GM19043 (cell line): ENCODE measurements around the gene DENND4C.
"Not testable (repeated sequence)": the region's sequence is repeated elsewhere in the genome, so short reads cannot be mapped to it uniquely, and the experiment has no call there.

ENCODE experiments used
- ATAC-seq: cut with Tn5 transposase; IDR thresholded peaks from one replicate; pipeline ENCODE4 v1.9.1; 2021; ENCODE audit warnings: low read depth; ENCODE audit not compliant: unreplicated experiment

The DENND4C gene

DNA sequence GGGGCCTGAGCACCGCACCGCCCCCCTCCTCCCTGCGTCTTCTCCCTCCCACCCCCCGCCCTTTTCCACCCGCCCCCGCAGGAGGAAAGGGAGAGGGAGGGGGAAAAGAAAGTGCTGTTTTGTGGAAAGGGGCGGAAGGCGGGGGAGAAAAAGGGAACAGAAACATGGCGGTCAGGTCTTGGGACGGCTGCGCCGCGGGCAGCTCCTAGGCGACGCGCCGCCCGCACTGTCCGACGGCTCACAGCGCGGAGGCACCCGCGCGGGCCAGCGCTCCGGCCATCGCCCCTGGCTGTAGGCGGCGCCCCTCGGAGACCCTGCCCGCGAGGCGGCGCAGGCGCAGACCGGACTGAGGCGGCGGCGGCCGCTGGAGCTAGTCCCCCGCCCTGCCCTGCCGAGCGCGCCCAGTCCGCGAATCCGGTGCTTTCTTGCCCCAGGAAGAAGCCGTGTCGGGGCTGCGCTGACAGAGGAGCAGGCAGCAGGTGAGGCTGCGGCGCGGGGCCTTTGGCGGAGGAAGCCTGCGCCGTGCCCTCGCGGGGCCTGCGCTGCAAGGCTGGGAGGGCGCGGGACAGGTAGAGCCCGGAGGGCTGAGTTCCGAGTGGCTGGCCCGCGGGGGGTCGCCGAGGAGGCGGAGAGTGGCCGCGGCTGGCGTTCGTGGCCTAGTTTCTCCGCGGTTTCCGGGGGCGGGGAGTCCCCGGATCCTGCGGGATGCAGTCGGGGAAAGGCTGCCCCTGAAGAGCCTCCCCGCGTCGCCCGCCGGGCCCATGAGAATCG is at the start of gene DENND4C:
DENND4C (plus strand) TSS at position 339 of the 771 bp plus-strand sequence. CDS start 45,482 bp downstream, outside the sequence.
- peak; percentile 62 for ATAC-seq

DNA sequence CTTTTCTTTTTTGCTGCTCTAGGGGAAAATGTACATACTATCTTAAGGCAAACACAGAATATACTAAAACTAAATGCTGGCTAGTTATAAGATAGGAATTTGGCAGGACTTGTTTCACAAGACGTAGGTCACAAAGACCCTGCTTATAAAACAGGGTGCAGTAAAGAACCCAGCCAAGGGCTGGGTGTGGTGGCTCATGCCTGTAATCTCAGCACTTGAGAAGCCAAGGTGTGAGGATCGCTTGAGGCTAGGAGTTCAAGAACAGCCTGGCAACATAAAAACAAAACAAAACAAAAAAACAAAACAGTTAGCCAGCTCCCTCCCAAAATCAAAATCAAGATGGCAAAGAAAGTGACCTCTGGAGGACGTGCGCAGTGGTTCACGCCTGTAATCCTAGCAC is 49.5 kb upstream of the DENND4C start:
- no peak for ATAC-seq

DNA sequence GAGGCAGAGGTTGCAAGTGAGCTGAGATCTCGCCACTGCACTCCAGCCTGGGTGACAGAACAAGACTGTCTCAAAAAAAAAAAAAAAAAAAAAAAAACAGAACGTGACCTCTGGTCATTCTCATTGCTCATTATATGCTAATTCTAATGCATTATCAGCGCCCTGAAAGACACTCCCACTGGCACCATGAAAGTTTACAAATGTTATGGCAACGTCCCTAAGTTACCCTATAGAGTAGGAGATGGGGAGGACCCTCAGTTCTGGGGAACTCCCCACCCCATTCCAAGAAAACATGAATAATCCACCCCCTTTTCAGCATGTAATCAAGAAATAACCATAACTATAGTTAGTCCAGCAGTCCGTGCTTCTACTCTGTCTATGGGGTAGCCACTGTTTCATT is 48.9 kb upstream of the DENND4C start:
- no peak for ATAC-seq

DNA sequence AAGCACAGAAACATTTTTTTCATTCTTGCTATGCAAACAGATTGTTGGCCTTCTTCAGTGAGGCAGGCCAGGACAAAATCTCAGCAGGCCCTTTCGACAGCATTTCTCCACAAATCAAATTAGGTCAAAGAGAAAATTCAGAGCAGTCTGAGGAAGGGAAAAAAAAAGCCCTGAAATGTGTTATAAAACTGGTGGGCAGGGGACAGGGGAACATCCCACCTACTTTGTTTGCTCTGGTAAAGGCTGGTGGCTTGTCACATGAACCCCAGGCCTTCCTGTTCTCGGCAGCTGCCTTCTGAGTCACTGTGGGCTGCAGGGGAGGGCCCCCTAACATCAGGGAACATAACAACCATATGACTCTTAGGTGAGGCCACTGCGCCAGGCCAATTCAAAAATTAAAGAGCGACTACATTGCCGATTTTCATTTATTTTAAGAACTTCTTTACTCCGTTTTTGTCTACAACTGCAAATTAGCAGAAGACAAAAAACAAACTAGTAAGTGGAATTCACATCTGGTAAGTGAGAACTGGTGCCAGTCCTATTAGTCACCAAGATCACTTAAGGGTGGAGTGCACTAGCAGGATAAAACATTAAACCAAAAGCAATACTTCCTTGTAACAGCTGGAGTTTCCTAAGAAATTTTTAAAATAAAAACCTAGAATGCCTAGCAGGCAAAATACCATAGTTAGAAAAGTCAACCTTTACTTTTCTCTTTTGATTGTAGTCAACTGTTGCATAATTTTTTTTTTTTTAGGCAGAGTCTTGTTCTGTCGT is 46.2 kb upstream of the DENND4C start:
- ATAC-seq: peak; percentile 99

DNA sequence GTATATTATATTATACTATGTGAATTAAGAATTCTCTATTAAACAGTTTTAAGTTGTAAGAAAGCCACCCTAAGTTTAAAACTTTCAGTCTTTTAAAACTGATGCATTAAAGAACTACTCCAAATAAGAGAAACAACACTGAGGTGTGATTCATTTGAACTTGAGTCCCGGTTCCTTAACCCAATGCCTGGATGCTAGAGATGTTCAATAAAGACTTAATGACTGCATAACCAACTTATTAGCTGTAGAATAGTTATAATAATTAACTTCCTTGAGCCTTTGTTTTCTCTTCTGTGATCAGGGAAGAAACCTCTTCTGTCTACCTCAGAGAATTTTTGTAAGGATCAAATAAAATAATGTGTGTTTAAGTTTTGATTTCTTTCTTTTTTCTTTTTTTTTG is 45.3 kb upstream of the DENND4C start:
- ATAC-seq: no peak

DNA sequence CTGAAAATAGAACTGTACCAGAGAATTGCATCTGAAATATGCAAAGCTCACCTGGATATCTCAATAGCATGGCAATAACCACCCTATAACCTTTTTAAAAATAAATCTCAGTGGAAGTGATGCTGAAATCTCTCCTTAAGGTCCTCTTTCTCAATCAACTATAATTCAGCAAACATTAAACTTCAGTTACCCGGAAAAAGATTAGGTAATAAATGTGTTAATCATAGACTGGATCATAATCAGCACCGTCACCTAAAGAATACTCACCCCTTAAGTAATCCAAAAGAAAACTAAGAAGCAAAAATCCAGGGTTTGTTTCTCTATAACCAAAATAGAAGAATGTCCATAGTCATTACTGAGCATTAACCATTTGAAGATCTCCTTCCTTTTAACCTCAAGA is 44.3 kb upstream of the DENND4C start:
- ATAC-seq: no peak

DNA sequence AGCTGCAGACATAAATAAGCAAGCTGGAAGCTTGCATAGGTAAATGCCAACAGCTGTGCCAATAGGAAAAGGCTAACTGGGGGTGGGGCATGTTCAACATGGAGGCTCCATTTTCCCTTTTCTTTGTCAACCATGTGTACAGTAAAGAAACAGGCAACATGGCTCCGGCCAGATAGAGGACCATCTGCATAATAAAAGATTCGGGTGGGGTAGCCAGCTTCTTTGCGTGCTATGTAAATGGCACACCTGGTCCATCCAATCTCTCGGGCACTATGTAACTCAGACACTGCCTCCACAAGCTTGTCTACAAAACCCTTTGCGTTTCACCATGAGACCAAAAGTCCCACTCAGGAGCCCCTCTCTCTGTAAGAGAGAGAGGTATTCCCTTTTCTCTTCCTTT is 41.7 kb upstream of the DENND4C start:
- no peak for ATAC-seq

DNA sequence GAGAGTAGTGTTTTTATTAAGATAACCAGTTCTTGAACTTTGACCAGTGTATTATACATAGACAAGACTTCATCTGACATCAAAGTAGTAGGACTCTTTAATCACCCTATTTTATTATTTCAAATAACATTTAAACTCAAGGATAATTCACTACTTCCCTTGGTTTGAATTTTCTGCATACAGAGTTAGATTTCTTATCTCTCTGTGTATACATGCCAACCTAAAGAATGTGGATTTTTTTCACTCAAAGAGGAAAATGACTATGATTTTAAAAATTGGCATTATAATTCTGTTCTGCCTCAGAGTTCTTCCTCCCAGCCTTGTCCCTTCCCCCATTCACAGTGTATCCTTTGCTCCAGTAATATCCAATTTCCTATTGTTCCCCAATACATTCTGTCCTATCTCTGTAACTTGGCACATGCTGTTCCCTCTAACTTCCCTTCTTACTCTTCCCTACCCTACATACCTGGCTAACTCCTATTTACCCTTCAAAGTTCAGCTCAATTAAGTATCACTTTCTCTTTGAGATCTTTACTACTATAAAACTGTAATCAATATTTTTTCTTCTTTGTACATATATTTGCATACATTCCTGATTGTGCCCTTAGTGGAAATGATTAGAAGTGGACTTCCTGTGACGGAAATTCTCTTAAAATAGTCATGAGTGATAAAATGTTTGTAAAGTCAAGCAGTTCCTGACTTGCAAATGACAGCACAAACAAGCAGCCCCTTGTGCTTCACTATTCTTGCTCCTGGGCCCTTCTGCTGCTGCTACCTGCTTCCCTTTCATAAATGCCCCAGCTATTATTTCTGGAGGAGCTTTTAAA is 38.1 kb upstream of the DENND4C start:
- ATAC-seq: no peak

DNA sequence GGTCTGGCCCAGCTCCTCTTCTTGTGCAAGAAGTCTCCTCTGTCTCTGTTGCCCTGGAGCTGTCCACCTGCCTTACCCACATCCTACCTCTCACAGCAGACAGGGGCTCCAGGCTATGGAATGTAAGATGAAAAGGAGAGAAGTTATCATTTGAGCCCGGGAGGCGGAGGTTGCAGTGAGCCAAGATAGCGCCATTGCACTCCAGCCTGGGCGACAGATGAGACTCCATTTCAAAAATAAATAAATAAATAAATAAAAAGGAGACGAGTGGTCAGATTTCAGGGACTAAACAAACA is 37.5 kb upstream of the DENND4C start:
- no peak for ATAC-seq

DNA sequence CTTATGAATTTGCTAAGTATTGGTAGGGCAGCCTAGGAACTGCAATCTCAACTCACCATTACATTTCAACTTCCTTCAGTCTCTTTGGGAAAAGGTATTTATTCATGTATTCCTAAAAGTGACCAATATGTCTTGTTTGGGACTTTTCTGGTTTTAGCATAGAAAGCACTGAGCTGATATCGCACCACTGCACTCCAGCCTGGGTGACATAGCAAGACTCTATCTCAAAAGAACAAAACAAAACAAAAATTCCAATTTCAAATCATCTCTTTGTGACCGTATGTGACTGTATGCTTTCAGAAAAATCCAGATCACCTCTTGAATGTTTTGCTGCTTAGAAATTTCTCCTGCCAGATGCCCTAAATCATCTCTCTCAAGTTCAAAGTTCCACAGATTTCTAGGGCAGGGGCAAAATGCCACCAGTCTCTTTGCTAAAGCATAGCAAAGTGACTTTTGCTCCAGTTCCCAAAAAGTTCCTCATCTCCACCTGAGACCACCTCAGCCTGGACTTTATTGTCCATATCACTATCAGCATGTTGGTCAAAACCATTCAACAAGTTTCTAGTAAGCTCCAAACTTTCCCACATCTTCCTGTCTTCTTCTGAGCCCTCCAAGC is 37.0 kb upstream of the DENND4C start:
- ATAC-seq: not testable (repeated sequence)

DNA sequence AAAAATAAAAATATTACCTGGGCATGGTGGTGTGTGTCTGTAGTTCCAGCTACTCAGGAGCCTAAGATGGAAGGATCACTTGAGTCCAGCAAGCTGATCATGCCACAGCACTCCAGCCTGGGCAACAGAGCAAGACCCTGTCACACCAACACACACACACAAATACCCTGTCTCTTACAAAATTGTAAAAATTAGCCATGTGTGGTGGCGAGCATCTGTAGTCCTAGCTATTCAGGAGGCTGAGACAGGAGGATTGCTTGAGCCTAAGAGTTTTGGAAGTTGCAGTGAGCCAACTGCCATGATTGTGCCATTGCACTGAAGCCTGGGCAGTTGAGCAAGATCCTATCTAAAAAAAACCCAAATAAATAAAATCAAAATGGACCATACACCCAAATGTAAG is 32.1 kb upstream of the DENND4C start:
- no peak for ATAC-seq

DNA sequence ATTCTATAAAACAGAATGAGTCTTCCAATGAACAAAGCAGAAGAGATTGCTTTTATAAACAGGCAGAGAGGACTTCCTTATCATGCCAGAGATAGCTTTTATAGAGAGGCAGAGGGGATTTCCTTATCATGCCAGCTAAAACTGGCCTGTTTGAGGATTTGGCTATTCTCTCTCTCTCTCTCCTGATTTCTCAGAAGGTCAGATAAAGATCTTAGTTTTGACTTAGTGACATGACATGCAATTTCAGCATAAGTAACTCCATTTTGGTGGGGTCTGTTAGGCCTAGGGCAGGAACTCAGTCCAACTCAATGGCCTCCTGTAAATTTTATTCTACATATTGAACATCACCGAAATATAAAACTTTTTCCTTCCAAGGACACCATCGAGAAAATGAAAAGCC is 31.5 kb upstream of the DENND4C start:
- ATAC-seq: no peak

DNA sequence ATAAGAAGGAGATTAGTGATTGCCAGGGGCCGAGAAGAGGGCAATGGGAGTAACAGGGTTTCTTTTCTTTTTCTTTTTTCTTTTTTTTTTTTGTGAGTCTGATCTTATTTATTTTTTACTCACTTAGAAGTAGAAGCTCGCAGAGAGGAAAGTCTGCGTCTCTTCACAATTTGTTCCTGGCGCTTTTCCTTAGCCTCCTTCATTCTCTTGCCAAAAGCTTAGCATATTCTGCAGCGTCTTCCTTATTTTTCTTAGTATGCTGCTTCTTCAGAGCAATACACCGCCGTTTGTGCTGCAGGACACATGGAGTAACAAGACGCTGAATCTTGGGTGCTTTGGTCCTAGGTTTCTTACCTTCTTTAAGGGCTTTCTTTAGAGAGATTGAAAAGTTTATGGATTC is 30.3 kb upstream of the DENND4C start:
- no peak for ATAC-seq

DNA sequence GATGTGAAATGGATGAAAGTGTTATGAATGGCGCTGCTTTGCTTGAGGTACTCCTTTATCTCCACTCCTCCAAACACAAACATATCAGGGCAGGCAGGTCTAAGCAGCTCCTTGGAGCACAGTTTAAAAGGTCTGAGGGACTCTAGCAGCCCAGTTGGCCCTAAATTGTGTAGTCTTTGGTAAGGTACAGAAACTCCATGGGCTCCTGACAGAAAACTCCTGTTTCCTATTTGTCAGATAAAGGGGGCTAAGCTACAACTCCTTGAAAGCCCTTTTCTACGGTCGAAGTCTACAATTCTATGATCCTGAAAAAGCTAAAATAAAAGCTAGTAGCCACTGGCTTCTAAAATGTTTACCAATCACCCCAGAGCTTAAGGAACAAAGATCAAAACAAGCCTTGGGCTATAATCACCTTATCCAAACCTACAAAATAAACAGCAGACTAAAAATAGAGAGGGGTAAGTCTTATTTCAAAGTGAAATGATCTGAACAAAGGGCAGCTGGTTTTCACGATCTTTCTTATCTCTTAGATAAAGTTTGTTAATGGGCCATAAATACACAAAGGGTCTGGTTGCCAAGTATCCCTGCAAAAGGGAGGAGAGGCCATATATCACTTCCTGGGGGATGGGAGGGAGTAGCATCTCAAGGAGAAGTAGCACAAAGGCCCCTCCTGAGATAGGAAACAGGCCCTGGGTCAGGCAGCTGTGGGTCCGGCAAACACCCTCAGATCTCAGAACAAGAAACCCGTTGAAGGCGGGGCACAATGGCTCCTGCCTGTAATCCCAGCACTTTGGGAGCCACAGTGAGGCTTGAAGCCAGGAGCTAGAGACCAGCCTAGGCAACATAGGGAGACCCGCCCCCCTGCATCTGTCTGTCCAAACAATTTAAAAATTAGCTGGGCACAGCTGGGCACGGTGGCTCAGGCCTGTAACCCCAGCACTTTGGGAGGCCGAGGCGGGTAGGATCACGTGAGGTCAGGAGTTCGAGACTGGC is 28.3 kb upstream of the DENND4C start:
- no peak for ATAC-seq

DNA sequence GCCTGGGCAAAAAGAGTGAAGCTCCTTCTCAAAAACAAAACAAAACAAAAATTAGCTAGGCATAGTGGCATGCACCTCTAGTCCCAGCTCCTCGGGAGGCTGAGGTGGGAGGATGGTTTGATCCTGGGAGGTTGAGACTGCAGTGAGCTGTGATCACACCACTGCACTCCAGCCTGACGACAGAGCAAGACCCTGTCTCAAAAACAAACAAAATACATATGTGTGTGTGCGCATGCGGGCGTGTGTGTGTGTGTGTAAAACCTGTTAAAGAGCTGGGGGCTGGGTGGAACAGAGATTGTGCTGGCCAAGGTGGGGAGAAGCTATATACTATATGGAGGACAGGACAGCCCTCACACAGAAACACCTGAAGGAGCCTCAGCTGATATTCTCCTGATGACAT is 27.4 kb upstream of the DENND4C start:
- ATAC-seq: no peak

DNA sequence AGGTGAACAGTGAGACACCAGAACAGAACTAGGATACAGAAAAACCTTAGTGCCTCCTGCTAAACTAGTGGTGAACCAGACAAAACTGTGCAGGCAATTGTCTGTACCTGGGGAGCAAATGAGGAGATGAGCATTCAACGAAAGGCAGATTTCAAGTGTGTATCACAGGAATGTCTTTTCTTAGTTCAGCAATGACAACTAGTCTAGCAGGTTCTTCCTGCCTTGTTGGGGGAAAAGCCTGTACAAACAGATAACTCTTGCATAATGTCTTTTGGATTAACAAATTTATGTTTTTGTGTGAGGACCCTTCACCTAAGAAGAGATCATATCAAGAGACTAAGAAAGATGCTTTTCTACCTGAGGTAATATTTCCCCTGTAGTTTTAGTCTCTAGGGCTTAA is 21.8 kb upstream of the DENND4C start:
- ATAC-seq: no peak

DNA sequence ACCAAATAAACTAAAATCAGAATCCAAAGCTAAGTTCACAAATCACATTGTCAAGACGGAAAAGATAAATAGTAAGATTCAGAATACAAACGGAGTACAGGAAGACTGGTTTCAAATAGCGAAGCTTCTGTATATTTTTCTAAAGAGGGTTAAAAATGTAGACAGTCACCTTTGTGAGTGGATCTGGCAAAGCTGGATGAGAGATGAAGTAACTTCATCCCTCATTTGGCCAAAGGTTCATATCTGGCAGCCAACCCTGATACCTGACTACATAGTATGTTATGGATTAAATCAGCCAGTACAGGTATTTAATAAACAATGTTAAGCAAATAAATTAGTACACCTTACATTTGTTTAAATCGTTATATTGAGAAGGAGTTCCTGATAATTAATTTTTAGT is 21.3 kb upstream of the DENND4C start:
- ATAC-seq: no peak

DNA sequence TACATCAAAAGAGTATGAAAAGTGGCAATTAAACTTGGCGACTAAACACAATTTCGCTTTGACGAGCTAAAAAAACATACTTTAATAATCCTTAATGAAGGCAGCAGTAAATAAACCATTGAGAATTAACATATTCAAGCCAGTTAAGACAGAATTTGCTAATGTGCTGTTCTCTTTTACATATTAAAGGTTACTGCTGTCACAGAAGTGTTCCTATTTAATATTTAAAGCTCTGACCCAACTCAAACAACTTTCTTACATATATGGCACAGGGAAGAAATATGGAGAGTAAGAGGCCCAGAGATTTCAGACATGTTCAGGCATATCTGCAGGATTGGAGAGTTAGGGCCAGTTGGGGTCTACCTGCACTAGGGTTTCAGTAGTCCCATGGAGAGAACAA is 16.7 kb upstream of the DENND4C start:
- no peak for ATAC-seq

DNA sequence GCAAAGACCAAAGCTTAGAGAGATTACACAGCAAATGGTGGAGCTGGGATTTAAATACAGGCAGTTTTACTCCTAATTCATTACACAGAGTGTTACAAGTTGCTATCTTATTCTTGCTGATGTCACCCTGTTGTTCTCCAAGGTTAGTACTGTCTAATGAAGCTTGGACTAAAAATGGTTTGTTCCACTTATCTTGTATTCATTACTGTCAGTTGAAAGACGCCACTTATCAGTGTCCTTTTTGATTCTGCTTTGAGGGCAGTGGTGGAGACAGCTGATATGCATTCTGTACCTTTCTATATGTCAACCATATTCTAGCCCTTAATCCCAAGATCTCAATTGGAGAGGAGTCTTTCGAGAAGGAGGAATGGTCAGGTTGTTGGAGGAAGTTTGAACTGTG is 14.0 kb upstream of the DENND4C start:
- no peak for ATAC-seq

DNA sequence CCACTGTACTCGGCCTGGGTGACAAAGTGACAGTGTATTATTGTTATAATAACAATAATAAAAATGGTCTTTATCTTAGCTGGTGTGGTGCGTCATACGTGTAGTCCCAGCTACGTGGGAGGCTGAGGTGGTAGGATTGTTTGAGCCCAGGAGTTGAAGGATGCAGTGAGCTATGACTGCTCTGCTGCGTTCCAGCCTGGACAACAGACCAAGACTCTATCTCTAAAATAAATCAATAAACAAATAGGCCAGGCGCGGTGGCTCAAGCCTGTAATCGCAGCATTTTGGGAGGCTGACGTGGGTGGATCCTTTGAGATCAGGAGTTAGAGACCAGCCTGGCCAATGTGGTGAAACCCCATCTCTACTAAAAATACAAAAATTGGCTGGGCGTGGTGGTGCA is 9.2 kb upstream of the DENND4C start:
- ATAC-seq: no peak
